Loucy (cell line): ENCODE measurements around the gene SLC43A2.
A peak's percentile ranks its signal among the peaks of the same experiment; 100 is the strongest.

Experiments
- H2AFZ ChIP-seq: fragments of 200-600 bp; sonication (generic); 2 replicates; pipeline ENCODE4 v1.6.0; 2016; ENCODE audit warnings: antibody characterized with exemption, mild to moderate bottlenecking, low read length, moderate library complexity
- H3F3A ChIP-seq: fragments of 200-600 bp; 2 replicates; pipeline ENCODE4 v1.6.0; 2016; ENCODE audit warnings: antibody characterized with exemption, low read depth, mild to moderate bottlenecking
- H3K27me3 ChIP-seq: fragments of 200-600 bp; sonication (generic); 2 replicates; pipeline ENCODE4 v1.6.1; 2014; ENCODE audit warnings: low read length, mild to moderate bottlenecking; ENCODE audit not compliant: insufficient read depth, poor library complexity, severe bottlenecking
- H3K36me3 ChIP-seq: fragments of 200-600 bp; sonication (generic); 2 replicates; pipeline ENCODE4 v1.6.1; 2016; ENCODE audit warnings: low read length; ENCODE audit not compliant: insufficient read depth
- H3K4me1 ChIP-seq: fragments of 200-600 bp; sonication (generic); 2 replicates; pipeline ENCODE4 v1.5.1; 2014; ENCODE audit warnings: low read length, mild to moderate bottlenecking; ENCODE audit not compliant: insufficient read depth, poor library complexity, severe bottlenecking
- H3K4me2 ChIP-seq: fragments of 200-600 bp; sonication (generic); 2 replicates; pipeline ENCODE4 v1.6.0; 2014; ENCODE audit warnings: antibody characterized with exemption, low read length, low read depth, mild to moderate bottlenecking; ENCODE audit not compliant: poor library complexity, severe bottlenecking
- H3K4me3 ChIP-seq: fragments of 200-600 bp; sonication (generic); 2 replicates; pipeline ENCODE4 v1.5.1; 2014; ENCODE audit warnings: low read length, mild to moderate bottlenecking, mixed read lengths; ENCODE audit not compliant: poor library complexity, severe bottlenecking
- H3K79me2 ChIP-seq: fragments of 200-600 bp; sonication (generic); 2 replicates; pipeline ENCODE4 v1.6.1; 2014; ENCODE audit warnings: low read length; ENCODE audit not compliant: insufficient read depth
- H3K9ac ChIP-seq: fragments of 200-600 bp; sonication (generic); 2 replicates; pipeline ENCODE4 v1.6.0; 2014; ENCODE audit warnings: mild to moderate bottlenecking, low read depth, low read length, moderate library complexity; ENCODE audit not compliant: poor library complexity, severe bottlenecking
- H3K9me2 ChIP-seq: fragments of 200-600 bp; sonication (generic); replicated peaks from 2 replicates; pipeline ENCODE4 v1.6.1; 2016; ENCODE audit warnings: low read depth, low read length, mixed read lengths
- H3K9me3 ChIP-seq: fragments of 200-600 bp; sonication (generic); 2 replicates; pipeline ENCODE4 v1.6.1; 2014; ENCODE audit warnings: mild to moderate bottlenecking, antibody characterized with exemption, low read length, low read depth; ENCODE audit not compliant: insufficient read depth
- H4K20me1 ChIP-seq: fragments of 200-600 bp; sonication (generic); 2 replicates; pipeline ENCODE4 v1.6.0; 2014; ENCODE audit warnings: antibody characterized with exemption, low read length, mild to moderate bottlenecking; ENCODE audit not compliant: insufficient read depth, poor library complexity, severe bottlenecking
- EZH2phosphoT487 ChIP-seq: fragments of 200-600 bp; IDR thresholded peaks from 2 replicates; pipeline ENCODE4 v1.6.1; 2018; ENCODE audit warnings: antibody characterized with exemption, mild to moderate bottlenecking, moderate library complexity, borderline replicate concordance
- TF ChIP-seq, protein P1 (sequence below): fragments of 200-600 bp; sonication (generic); conservative IDR thresholded peaks from 2 replicates; pipeline ENCODE4 v1.5.1; 2014; ENCODE audit warnings: mild to moderate bottlenecking, antibody characterized with exemption, low read length

SLC43A2 gene

GRCh38 chr17:1606352-1606985, 22.2 kb downstream of the SLC43A2 start:
- Histone ChIP-seq H3F3A (no peaks in the 10 kb centered on the region), H3K9me3 (peaks cover 6% of the 10 kb centered on the region; the same call in 1 of the 2 replicates), H3K79me2 (no peaks in the 10 kb centered on the region), H3K4me2 (no peak overlapping the region), H2AFZ (no peak overlapping the region), H3K9ac (peak overlapping the region; percentile 15), H3K27me3 (no peaks in the 10 kb centered on the region), H3K36me3 (peaks cover 6% of the 10 kb centered on the region; the same call in 1 of the 2 replicates), H3K4me1 (peaks cover 17% of the 10 kb centered on the region), H3K9me2 (no peaks in the 10 kb centered on the region), H4K20me1 (no peaks in the 10 kb centered on the region), H3K4me3 (no peak overlapping the region)
- TF ChIP-seq, protein P1, sequence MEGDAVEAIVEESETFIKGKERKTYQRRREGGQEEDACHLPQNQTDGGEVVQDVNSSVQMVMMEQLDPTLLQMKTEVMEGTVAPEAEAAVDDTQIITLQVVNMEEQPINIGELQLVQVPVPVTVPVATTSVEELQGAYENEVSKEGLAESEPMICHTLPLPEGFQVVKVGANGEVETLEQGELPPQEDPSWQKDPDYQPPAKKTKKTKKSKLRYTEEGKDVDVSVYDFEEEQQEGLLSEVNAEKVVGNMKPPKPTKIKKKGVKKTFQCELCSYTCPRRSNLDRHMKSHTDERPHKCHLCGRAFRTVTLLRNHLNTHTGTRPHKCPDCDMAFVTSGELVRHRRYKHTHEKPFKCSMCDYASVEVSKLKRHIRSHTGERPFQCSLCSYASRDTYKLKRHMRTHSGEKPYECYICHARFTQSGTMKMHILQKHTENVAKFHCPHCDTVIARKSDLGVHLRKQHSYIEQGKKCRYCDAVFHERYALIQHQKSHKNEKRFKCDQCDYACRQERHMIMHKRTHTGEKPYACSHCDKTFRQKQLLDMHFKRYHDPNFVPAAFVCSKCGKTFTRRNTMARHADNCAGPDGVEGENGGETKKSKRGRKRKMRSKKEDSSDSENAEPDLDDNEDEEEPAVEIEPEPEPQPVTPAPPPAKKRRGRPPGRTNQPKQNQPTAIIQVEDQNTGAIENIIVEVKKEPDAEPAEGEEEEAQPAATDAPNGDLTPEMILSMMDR = no peak
- TF ChIP-seq EZH2phosphoT487 = no peak

DNA sequence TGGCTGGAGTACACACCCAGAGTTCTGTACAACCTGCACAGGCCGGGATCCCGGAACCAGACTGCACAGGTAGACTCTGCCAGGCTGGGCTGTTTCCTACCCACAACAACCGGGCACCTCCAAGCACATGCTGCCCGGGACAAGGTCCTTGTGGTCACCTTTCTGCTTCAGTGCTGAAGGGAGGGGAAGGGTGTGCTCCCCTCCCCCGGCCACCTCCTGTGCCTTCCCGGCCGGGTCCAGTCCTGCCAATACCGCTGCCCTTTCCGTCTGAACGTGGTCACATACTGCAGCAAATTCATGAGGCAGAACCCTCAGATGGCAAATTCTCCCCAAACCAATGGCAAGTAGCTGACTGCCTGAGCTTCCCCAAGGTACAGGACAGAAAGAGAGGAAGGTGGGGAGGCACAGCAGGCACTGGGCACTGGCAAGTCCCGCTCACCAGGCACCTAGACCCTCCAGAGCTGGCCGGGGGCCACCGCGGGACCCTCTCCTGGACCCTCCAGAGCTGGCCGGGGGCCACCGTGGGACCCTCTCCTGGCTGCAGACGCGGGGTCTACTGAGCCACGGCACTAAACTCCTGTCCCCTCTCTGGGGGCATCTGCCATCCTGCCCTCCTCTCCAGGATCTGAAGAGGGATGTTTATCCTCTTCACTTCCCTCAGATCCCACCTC, 22.8 kb downstream of the SLC43A2 start:
- Histone ChIP-seq H3F3A (no peaks in the 10 kb centered on the region), H3K27me3 (no peaks in the 10 kb centered on the region), H2AFZ (no peak overlapping the region), H3K9me2 (no peaks in the 10 kb centered on the region), H3K9ac (no peak overlapping the region), H3K9me3 (peaks cover 12% of the 10 kb centered on the region; the same call in 1 of the 2 replicates), H3K4me1 (peaks cover 17% of the 10 kb centered on the region), H3K36me3 (peaks cover 6% of the 10 kb centered on the region; the same call in 1 of the 2 replicates), H4K20me1 (no peaks in the 10 kb centered on the region), H3K4me3 (no peak overlapping the region), H3K79me2 (no peaks in the 10 kb centered on the region), H3K4me2 (no peak overlapping the region)
- TF ChIP-seq EZH2phosphoT487 = no peak
- TF ChIP-seq, protein P1 = no peak

DNA sequence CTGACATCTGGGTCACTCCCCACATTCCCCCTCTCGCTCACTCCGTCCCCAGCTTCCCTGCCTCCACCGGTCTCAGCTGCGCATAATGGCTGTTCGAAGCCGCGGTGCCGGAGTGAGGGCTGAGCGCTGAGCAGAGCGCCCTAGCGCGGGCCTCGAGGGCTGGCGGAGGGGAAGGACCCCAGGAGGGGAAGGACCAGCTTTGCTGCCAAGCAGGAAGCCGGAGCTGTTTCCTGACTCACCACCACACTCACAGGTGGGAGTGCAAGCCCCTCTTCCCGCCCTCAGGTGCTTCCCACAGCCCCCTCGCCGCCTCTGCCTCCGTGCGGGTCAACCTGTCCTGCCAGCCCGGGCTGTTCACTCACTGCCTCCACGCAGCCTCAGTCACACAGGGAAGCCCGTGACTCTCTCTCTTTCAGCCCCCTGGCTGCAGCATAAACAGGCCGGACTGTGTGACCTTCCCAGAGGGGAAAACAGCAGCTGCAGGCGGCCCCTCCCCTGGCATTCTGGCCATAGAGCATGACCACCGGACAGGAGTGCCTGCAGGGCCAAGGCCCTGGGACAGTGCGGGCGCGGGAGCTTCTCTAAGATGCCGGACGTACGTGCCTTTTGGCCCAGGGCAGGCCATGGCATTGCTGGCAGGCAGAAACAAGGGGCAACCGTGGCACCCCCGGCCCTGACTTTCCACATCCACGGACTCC, 23.7 kb downstream of the SLC43A2 start:
- Histone ChIP-seq H3K27me3 (no peaks in the 10 kb centered on the region), H3F3A (no peaks in the 10 kb centered on the region), H3K79me2 (no peaks in the 10 kb centered on the region), H3K4me3 (no peak overlapping the region), H3K9ac (no peak overlapping the region), H3K9me2 (no peaks in the 10 kb centered on the region), H3K36me3 (peaks cover 6% of the 10 kb centered on the region; the same call in 1 of the 2 replicates), H4K20me1 (no peaks in the 10 kb centered on the region), H3K4me1 (peaks cover 17% of the 10 kb centered on the region), H3K9me3 (peaks cover 12% of the 10 kb centered on the region; the same call in 1 of the 2 replicates), H2AFZ (no peak overlapping the region), H3K4me2 (no peak overlapping the region)
- TF ChIP-seq EZH2phosphoT487 = no peak
